ENCODE measurements around the gene NLGN1.
"Not testable (repeated sequence)": the region's sequence is repeated elsewhere in the genome, so short reads cannot be mapped to it uniquely, and the experiment has no call there.

The NLGN1 gene

GRCh38 chr3:173529062-173529711 is 131.6 kb downstream of the NLGN1 start:
- no peaks in the 10 kb centered on the region for H3K79me2 ChIP-seq (ENCODE audit: insufficient read depth, low read length)
- no peaks in the 10 kb centered on the region for H4K20me1 ChIP-seq (ENCODE audit: insufficient read depth, low read length)
- TF ChIP-seq CTCF (IDR thresholded peaks at IDR 0.05; ENCODE audit: low read length) (peak; percentile 98), EZH2 (IDR thresholded peaks at IDR 0.05; ENCODE audit: borderline replicate concordance, low read length) (no peak)
- H2AFZ ChIP-seq (ENCODE audit: low read length), result no peak overlapping the region
- no peak overlapping the region for H3K4me2 ChIP-seq (ENCODE audit: low read length)
- no peaks in the 10 kb centered on the region for H3F3A ChIP-seq (ENCODE audit: insufficient read depth, low read length)
- H3K9ac ChIP-seq (ENCODE audit: low read length), result no peak overlapping the region
- no peaks in the 10 kb centered on the region for H3K27me3 ChIP-seq (ENCODE audit: insufficient read depth, low read length)
- H3K4me3 ChIP-seq (ENCODE audit: low read depth, low read length, poor library complexity, severe bottlenecking), result no peak overlapping the region
- no peaks in the 10 kb centered on the region for H3K9me2 ChIP-seq (ENCODE audit: low read depth, low read length)
- H3K9me3 ChIP-seq (ENCODE audit: low read length), result peaks cover 3% of the 10 kb centered on the region; the same call in 1 of the 2 replicates
- H3K27ac ChIP-seq (ENCODE audit: low read depth, low read length, poor library complexity, severe bottlenecking), result no peak overlapping the region
- no peaks in the 10 kb centered on the region for H3K36me3 ChIP-seq (ENCODE audit: insufficient read depth, low read length)
- H3K4me1 ChIP-seq (ENCODE audit: insufficient read depth, low read length, severe bottlenecking), result no peaks in the 10 kb centered on the region

GRCh38 chr3:173531602-173532001 is 134.1 kb downstream of the NLGN1 start:
- Histone ChIP-seq H3K4me2 (ENCODE audit: low read length) (no peak overlapping the region), H3F3A (ENCODE audit: insufficient read depth, low read length) (no peaks in the 10 kb centered on the region), H3K79me2 (ENCODE audit: insufficient read depth, low read length) (no peaks in the 10 kb centered on the region), H3K4me1 (ENCODE audit: insufficient read depth, low read length, severe bottlenecking) (no peaks in the 10 kb centered on the region), H3K9ac (ENCODE audit: low read length) (no peak overlapping the region), H3K27me3 (ENCODE audit: insufficient read depth, low read length) (no peaks in the 10 kb centered on the region), H3K4me3 (ENCODE audit: low read depth, low read length, poor library complexity, severe bottlenecking) (no peak overlapping the region), H3K9me2 (ENCODE audit: low read depth, low read length) (no peaks in the 10 kb centered on the region), H3K9me3 (ENCODE audit: low read length) (no peaks in the 10 kb centered on the region), H2AFZ (ENCODE audit: low read length) (no peak overlapping the region), H3K36me3 (ENCODE audit: insufficient read depth, low read length) (no peaks in the 10 kb centered on the region), H3K27ac (ENCODE audit: low read depth, low read length, poor library complexity, severe bottlenecking) (no peak overlapping the region), H4K20me1 (ENCODE audit: insufficient read depth, low read length) (no peaks in the 10 kb centered on the region)
- TF ChIP-seq EZH2 (IDR thresholded peaks at IDR 0.05; ENCODE audit: borderline replicate concordance, low read length), result no peak
- no peak for TF ChIP-seq CTCF (IDR thresholded peaks at IDR 0.05; ENCODE audit: low read length)

- no peaks in the 10 kb centered on the region for H3K9me2 ChIP-seq (ENCODE audit: low read depth, low read length)
- no peak overlapping the region for H3K4me2 ChIP-seq (ENCODE audit: low read length)
- H3K4me3 ChIP-seq (ENCODE audit: low read depth, low read length, poor library complexity, severe bottlenecking), result no peak overlapping the region
- H2AFZ ChIP-seq (ENCODE audit: low read length), result no peak overlapping the region
- no peaks in the 10 kb centered on the region for H3K9me3 ChIP-seq (ENCODE audit: low read length)
- no peaks in the 10 kb centered on the region for H3K4me1 ChIP-seq (ENCODE audit: insufficient read depth, low read length, severe bottlenecking)
- H3K27me3 ChIP-seq (ENCODE audit: insufficient read depth, low read length), result no peaks in the 10 kb centered on the region
- no peak overlapping the region for H3K9ac ChIP-seq (ENCODE audit: low read length)
- no peak overlapping the region for H3K27ac ChIP-seq (ENCODE audit: low read depth, low read length, poor library complexity, severe bottlenecking)
- no peaks in the 10 kb centered on the region for H3F3A ChIP-seq (ENCODE audit: insufficient read depth, low read length)
- no peaks in the 10 kb centered on the region for H3K36me3 ChIP-seq (ENCODE audit: insufficient read depth, low read length)
- TF ChIP-seq EZH2 (IDR thresholded peaks at IDR 0.05; ENCODE audit: borderline replicate concordance, low read length) (no peak), CTCF (IDR thresholded peaks at IDR 0.05; ENCODE audit: low read length) (peak; percentile 26; the same call in 1 of the 2 replicates)
- no peaks in the 10 kb centered on the region for H4K20me1 ChIP-seq (ENCODE audit: insufficient read depth, low read length)
- H3K79me2 ChIP-seq (ENCODE audit: insufficient read depth, low read length), result no peaks in the 10 kb centered on the region
Measured at GRCh38 chr3:173538410-173538809, 140.9 kb downstream of the NLGN1 start.

GRCh38 chr3:173545590-173545989 is 148.0 kb downstream of the NLGN1 start:
- H4K20me1 ChIP-seq (ENCODE audit: insufficient read depth, low read length); H3K79me2 ChIP-seq (ENCODE audit: insufficient read depth, low read length); H3K4me1 ChIP-seq (ENCODE audit: insufficient read depth, low read length, severe bottlenecking); H3K9ac ChIP-seq (ENCODE audit: low read length); H3K4me2 ChIP-seq (ENCODE audit: low read length); H3K4me3 ChIP-seq (ENCODE audit: low read depth, low read length, poor library complexity, severe bottlenecking); H3K9me3 ChIP-seq (ENCODE audit: low read length); H3K27ac ChIP-seq (ENCODE audit: low read depth, low read length, poor library complexity, severe bottlenecking); H3K36me3 ChIP-seq (ENCODE audit: insufficient read depth, low read length); H3K27me3 ChIP-seq (ENCODE audit: insufficient read depth, low read length); H3F3A ChIP-seq (ENCODE audit: insufficient read depth, low read length); H3K9me2 ChIP-seq (ENCODE audit: low read depth, low read length); H2AFZ ChIP-seq (ENCODE audit: low read length): not testable (repeated sequence)

Measured in OCI-LY1 (cell line).